ENCODE results near the gene FBL.
"Not testable (repeated sequence)": the region's sequence is repeated elsewhere in the genome, so short reads cannot be mapped to it uniquely, and the experiment has no call there.

Gene FBL

GRCh38 chr19:39845933-39846677 is at the start of gene FBL:
TSS of gene FBL (minus strand) at chr19:39846379. CDS start at chr19:39846300, 79 bp downstream.
- DNase-seq = peak; percentile 88 to 89

DNA sequence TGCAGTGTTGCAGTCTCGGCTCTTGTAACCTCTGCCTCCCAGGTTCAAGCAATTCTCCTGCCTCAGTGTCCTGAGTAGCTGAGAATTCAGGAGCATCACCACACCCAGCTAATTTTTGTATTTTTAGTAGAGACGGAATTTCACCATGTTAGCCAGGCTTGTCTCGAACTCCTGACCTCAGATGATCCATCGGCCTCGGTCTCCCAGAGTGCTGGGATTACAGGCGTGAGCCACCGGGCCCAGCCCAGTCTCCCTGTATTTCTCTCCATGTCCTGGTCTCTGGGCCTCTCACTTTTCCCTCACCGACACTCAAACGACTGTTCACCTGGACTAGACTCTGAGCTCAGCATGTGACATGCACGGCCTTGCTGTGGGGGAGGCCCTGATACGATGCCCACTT is 48.9 kb upstream of the FBL start:
- not testable (repeated sequence) for DNase-seq

GRCh38 chr19:39894236-39894606 is 48.0 kb upstream of the FBL start:
- DNase-seq = not testable (repeated sequence)

DNA sequence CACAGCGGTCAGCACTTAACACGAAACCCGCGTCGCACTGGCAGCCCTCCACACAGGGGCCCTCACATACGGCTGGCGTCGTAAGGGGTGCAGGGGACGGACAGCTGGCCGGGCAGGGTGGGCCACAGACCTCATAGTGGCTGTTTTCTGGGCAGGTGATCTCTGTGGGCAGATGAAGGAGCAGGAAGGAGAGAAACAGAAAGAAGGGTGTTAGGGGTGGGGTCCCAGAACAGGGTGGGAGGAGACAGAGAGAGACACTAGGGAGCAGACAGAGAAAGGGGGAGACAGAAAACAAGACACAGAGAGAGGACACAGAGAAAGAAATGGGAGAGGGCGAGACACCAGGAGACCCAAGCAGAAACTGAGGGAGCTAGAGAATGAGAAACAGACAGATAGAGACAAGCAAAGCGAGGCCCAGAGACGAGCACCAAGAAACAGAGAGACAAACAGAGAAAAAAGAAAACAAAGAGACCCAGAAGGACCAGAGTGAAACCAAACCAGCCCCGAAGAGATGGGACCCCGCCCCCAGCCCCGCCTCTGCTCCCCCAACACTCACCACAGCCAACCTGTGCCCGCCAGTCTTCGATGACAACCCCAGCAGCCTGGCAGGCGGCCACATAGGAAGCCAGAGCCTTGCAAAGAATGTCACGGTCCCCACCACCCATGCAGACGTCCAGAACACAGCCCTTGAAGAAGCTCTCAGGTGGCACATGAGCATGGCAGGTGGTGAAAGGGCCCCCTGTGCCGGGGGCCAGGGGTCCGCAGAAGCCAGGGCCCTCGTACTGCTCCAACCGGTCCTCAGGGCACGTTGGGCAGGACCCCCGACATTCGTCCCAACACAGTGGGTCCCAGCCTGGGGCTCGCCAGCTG is 47.4 kb upstream of the FBL start:
- not testable (repeated sequence) for DNase-seq

- DNase-seq = not testable (repeated sequence)
These were observed 46.3 kb upstream of the FBL start for GRCh38 chr19:39892506-39892902.

- DNase-seq = not testable (repeated sequence)
These were observed 45.7 kb upstream of the FBL start for GRCh38 chr19:39891660-39892505.

- no peak for DNase-seq
These were observed 44.8 kb upstream of the FBL start for GRCh38 chr19:39890755-39891551.

DNA sequence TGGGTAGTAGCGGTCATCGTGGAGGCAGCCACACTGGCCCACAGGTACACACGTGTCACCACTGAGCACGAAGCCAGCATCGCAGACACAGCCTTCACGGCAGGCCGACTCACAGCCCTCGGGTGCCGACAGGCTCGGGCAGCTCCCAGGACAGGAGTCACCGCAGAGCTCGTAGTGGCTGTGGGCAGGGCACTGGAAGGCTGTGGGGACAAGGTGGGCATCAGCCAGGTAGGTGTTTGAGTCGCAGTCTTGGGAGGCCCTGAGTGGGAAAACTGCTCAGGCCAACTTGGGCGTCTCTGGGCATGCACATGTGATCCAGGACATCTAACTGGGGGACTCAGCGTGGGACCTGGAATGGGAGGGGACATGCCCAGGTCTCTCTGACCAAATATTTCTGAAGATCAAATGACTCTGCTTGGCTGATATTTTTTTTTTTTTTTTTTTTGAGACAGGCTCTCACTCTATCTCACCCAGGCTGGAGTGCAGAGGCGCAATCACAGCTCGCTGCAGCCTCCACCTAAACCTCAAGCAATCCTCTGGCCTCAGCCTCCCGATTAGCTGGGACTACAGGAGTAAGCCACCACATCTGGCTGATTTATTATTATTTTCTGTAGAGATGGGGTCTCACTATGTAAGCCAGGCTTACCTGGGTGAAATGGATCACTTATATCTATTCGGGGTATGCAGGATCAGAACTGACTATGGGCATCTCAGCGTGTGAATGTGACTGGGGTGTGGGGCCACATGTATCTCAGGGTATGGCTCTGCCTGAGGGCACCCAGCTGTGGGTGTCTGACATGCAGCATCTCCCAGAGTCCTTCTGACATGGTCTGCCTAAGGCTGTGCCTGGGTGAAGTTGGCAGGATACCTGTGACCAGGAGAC is 43.9 kb upstream of the FBL start:
- DNase-seq = not testable (repeated sequence)

DNA sequence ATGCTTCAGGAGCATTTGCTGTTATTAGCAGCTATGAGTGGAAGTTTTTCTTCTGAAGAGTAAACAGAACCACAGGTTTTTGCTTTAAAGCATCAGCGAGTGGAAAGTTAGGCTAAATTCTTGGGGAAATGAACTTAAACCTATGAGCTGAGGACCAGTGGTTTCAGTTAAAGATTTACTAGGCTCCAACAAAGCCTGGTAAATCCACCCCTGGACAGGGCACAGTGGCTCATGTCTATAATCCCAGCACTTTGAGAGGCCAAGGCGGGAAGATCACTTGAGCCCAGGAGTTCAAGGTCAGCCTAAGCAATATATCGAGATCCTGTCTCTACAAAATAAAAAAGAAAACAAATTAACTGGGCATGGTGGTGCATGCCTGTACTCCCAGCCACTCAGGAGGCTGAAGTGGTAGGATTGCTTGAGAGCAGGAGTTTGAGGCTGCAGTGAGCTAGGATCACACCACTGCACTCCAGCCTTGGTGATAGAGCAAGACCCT is 41.3 kb upstream of the FBL start:
- DNase-seq = not testable (repeated sequence)

GRCh38 chr19:39885821-39886554 is 39.8 kb upstream of the FBL start:
- not testable (repeated sequence) for DNase-seq

GRCh38 chr19:39884721-39885120 is 38.5 kb upstream of the FBL start:
- DNase-seq = not testable (repeated sequence)

DNA sequence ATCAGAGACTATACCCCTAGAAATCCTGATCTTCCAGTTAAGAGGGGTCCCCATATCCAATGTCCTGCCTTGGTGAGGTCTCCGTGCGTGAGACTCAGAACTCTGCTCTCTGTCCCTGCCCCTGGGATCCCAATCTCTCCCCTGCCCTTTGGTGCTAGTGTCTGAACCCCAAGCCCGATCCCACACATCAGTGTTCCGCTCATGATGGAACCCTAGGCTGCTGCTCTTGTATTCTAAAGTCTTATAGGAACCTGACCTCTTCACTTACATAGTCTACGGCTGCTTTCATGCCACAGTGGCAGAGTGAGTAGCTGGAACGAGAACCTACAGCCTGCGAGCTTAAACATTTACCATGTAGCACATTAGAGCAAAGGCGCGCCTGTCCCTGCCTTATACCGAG is 36.5 kb upstream of the FBL start:
- DNase-seq = not testable (repeated sequence)

DNA sequence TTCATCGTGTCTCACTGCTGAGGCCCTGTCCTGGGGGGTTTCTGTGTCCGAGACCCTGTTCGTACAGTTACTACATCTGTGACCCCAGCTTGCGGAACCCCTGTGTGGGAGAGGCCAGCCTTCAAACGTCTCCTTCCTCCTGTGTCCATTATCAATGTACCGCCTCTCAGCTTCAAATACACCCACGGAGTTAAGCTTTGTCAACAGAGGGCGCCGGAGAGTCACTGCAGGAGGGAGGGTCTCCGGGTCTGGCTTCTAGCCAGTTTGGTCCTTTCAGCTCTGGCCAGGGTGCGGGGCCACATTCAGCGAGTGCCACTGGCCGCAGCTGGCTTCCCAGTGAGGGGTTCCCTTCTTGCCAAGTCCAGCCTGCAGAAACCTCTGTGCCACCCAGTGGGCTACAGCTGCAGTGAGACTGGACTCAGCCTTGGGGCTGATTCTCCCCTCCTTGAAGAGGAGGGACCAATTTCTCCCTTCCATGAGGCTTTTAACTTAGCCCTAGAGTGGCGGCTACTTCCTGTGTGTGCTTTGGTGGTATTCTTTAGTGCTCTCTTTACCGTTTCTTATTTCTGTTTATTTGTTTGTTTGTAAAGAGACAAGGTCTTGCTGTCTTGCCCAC is 35.4 kb upstream of the FBL start:
- peak; percentile 5 to 13 for DNase-seq

GRCh38 chr19:39880241-39880640 is 34.1 kb upstream of the FBL start:
- DNase-seq = not testable (repeated sequence)

GRCh38 chr19:39879796-39880195 is 33.6 kb upstream of the FBL start:
- not testable (repeated sequence) for DNase-seq

GRCh38 chr19:39878866-39879265 is 32.7 kb upstream of the FBL start:
- DNase-seq = not testable (repeated sequence)

DNA sequence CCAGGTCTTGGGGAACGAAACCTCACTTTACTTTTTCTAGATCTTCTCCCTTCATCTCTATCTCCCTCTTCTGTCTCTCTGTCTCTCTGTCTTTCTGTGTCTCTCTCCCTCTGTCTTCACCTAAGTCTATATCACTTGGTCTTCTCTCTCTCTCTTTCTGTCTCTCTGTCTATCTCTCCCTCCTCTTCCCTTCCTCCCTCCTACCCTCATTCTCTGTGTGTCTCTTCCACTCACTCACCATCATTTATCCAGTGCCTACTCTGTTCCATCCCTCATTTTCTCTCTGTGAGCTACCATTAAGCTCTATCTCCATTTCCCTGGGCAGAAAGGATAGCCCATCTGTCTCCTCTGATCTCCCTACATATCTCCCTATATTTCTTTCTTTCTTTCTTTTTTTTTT is 32.2 kb upstream of the FBL start:
- no peak for DNase-seq

DNA sequence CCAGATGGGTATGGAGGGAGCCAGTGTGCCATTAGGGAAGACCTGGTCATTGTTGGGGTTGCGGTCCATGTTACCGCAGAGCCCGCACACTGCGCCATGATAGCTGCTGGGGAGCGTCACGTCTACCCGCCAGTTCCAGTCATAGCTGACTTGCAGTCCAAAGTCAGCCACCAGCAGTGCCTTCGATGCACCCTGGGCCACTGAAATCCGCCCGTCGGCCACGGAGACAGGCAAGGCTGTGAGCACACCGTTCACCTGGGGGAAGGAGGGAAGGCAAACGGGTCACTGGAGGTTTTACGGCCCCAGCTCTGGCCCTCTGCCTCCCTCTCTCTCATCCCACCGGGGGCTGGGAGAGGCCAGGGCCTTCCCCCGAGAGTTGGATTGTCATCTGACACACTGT is 31.8 kb upstream of the FBL start:
- not testable (repeated sequence) for DNase-seq

DNA sequence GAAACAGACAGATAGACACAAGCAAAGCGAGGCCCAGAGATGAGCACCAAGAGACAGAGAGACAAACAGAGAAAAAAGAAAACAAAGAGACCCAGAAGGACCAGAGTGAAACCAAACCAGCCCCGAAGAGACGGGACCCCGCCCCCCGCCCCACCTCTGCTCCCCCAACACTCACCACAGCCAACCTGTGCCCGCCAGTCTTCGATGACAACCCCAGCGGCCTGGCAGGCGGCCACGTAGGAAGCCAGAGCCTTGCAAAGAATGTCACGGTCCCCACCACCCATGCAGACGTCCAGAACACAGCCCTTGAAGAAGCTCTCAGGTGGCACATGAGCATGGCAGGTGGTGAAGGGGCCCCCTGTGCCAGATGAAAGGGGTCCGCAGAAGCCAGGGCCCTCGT is 31.3 kb upstream of the FBL start:
- DNase-seq = not testable (repeated sequence)

DNA sequence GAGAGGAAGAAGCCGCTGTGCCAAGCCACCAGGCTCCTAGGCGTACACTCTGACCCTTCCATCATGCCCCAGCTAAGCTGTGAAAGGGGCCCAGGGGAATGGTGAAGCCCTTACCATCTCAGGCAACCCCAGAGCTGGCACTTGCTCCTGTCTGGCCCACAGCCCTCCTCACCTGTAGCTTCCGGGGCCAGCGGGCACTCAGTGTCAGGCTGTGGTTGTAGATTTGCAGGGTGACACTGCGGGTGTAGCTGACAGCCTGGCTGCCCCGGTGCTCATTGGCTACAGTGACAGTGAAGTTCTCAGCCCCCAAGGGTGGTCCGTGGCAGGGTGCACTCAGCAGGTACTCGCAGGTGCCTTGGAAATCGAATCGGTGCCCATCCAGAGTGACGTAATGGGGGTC is 30.3 kb upstream of the FBL start:
- not testable (repeated sequence) for DNase-seq

Measured in NCI-H2081 (cell line).